ENCODE data around the gene SLC30A9.

SLC30A9 gene

DNA sequence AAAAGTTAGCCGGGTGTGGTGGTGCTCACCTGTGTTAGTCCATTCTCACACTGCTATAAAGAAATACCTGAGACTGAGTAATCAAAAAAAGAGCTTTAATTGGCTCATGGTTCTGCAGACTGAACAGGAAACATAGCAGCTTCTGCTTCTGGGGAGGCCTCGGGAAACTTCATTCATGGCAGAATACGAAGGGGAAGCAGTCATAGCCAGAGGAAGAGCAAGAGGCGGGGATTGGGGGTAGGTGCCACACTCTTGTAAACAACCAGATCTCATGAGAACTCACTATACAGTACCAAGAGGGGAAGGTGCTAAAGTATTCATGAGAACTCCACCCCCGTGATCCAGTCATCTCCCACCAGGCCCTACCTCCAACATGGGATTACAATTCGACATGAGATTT is 98.1 kb downstream of the SLC30A9 start:
- no peak for FAIRE-seq
- no peak for DNase-seq (ENCODE audit: insufficient read length, low spot score)
- TF ChIP-seq, protein P1, sequence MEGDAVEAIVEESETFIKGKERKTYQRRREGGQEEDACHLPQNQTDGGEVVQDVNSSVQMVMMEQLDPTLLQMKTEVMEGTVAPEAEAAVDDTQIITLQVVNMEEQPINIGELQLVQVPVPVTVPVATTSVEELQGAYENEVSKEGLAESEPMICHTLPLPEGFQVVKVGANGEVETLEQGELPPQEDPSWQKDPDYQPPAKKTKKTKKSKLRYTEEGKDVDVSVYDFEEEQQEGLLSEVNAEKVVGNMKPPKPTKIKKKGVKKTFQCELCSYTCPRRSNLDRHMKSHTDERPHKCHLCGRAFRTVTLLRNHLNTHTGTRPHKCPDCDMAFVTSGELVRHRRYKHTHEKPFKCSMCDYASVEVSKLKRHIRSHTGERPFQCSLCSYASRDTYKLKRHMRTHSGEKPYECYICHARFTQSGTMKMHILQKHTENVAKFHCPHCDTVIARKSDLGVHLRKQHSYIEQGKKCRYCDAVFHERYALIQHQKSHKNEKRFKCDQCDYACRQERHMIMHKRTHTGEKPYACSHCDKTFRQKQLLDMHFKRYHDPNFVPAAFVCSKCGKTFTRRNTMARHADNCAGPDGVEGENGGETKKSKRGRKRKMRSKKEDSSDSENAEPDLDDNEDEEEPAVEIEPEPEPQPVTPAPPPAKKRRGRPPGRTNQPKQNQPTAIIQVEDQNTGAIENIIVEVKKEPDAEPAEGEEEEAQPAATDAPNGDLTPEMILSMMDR (IDR thresholded peaks at IDR 0.05; ENCODE audit: insufficient read depth, missing control alignments) = no peak

DNA sequence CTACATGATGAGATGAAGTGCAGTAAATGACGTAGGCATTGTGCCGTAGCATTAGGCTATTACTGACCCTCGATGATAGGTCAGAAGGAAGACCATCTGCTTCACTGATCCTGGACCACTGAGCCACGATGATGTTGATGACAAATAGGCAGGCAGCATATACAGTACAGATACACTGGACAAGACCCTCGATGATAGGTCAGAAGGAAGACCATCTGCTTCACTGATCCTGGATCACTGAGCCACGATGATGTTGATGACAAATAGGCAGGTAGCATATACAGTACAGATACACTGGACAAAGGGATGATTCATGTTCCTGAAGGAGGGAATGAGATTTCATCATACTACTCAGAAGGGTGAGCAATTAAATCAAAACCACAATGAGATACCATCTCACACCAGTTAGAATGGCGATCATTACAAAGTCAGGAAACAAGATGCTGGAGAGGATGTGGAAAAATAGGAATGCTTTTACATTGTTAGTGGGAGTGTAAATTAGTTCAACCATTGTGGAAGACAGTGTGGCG is 111.2 kb downstream of the SLC30A9 start:
- FAIRE-seq = no peak
- TF ChIP-seq, protein P1 (IDR thresholded peaks at IDR 0.05; ENCODE audit: insufficient read depth, missing control alignments) = no peak

DNA sequence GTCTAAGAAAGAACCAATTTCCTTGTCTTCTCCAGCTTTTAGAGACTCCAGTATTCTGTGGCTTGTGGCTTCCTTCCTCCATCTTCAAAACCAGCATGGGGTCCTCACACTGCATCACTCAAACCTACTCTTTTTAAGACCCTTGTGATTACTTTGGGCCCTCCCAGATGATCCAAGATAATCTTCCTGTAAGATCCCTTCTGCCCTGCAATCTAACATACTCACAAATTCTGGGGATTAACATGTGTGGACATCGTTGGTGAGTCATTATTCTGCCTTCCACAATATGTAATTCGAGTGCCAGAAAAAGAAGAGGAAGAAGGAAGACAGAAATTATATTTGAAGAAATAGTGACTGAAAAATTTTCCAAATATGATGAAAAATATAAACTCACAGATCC is 114.2 kb downstream of the SLC30A9 start:
- TF ChIP-seq, protein P1 (IDR thresholded peaks at IDR 0.05; ENCODE audit: insufficient read depth, missing control alignments) = no peak
- DNase-seq (ENCODE audit: insufficient read length, low spot score) (no peak), FAIRE-seq (peak; percentile 32)

More for the DNA sequence above, 111.2 kb downstream of the SLC30A9 start:
- DNase-seq (ENCODE audit: insufficient read length, low spot score) = no peak

DNA sequence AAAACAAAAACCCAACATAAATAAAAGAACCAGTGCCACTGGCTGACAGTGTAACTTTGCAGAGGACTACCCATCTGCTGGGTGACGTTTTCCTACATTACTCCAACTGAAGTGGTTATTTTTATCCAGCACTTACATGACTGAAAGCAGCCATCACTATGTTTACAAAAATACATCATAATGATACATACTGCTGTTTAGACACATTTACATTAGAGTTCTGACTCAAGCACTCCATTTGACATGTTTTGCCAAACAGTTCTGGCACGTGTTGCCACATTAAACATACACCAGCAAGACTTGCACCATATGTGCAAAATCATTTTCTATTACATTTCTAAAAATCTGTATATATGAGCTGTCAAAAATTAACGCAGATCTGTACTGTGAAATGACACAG is 122.5 kb downstream of the SLC30A9 start:
- DNase-seq (ENCODE audit: insufficient read length, low spot score) (no peak), FAIRE-seq (no peak)
- TF ChIP-seq, protein P1 (IDR thresholded peaks at IDR 0.05; ENCODE audit: insufficient read depth, missing control alignments) = no peak

DNA sequence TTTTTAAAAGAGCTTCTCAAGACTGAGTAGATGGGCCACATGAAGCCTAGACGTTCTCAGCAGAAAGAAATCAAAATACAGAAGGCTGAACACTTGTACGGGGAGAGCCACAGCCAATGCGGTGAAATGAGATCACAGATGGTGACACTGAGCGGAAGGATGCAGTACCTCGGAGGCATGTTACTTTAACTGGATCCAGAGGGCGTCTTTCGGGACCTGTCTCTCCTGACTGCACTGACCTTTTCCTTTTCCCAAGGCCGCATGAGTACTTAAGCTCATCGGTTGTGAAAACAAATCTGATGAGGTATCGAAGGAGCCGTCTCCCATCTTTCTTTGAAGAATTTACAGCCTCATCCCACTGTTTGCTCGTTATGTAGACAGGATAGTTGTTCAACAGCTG is 129.6 kb downstream of the SLC30A9 start:
- TF ChIP-seq, protein P1 (IDR thresholded peaks at IDR 0.05; ENCODE audit: insufficient read depth, missing control alignments) = no peak
- DNase-seq (ENCODE audit: insufficient read length, low spot score) (no peak), FAIRE-seq (no peak)

DNA sequence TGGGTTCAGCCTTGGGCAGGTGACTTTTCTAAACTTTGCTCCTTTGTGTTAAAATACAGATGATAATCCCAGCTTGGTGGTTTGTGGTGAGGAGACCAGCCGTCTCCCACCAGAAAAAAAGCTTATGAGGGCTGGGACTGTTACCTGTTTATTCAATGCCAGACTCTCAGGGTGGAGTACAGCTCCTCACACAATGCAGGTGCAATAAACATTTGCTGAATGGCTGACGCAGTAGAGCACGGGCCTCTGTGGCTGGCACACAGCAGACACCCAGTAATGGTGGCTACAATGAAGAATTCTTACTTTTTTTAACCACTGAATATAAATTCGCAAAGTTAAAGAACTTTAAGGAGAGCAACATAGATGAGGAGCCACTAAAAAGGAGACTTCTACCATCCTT is 131.9 kb downstream of the SLC30A9 start:
- FAIRE-seq (no peak), DNase-seq (ENCODE audit: insufficient read length, low spot score) (no peak)
- TF ChIP-seq, protein P1 (IDR thresholded peaks at IDR 0.05; ENCODE audit: insufficient read depth, missing control alignments) = no peak

DNA sequence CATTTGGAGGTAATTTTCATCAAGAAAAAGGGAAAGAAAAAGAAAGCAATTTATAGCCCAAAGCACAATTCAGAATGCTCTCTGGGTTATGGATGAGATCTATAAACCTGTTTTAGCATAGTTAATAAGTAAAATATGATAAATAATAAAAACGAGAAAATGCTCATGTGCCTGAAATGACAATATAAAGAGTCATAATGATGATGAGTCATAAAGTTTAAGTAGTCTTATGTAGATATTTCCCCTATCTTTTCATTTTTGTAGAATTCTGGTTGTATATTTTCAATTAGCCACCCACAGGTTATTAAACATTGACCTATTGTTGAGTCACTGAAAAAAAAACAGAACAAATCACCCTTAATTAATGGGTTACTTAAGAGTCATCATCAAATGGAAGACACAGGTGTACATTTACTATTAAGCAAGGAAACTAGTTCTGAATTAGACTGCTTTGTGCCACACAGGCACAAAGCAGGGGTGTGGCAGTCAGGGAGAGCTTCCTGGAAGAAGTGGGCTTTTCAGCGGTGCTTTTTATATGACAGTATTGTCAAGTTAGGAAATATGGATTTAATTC is 132.8 kb downstream of the SLC30A9 start:
- DNase-seq (ENCODE audit: insufficient read length, low spot score) (no peak), FAIRE-seq (no peak)
- TF ChIP-seq, protein P1 (IDR thresholded peaks at IDR 0.05; ENCODE audit: insufficient read depth, missing control alignments) = no peak

Measured in D721Med (cell line).